HAP-1 (cell line): ENCODE results near the gene PDE9A.
"Not testable (repeated sequence)": the region's sequence is repeated elsewhere in the genome, so short reads cannot be mapped to it uniquely, and the experiment has no call there.

ENCODE experiments used
- DNase-seq, 2 experiments: peaks; one replicate each; pipeline ENCODE4 v3.0.0-alpha.2; 2016 to 2020; ENCODE audit warnings: low spot score in 2 of 2
- H3K27me3 ChIP-seq: fragments of 250-450 bp; sonication (Bioruptor Pico); 2 replicates; pipeline ENCODE4 v1.5.1; 2020; ENCODE audit warnings: low read depth, mild to moderate bottlenecking, moderate library complexity
- H3K36me3 ChIP-seq: fragments of 250-450 bp; sonication (Bioruptor Pico); replicated peaks from 2 replicates; pipeline ENCODE4 v1.5.1; 2020; ENCODE audit warnings: mild to moderate bottlenecking
- H3K4me1 ChIP-seq: fragments of 250-450 bp; sonication (Bioruptor Pico); 2 replicates; pipeline ENCODE4 v1.5.1; 2020; ENCODE audit warnings: mild to moderate bottlenecking
- H3K4me3 ChIP-seq: fragments of 250-450 bp; sonication (Bioruptor Pico); 2 replicates; pipeline ENCODE4 v1.5.1; 2020; ENCODE audit warnings: mild to moderate bottlenecking, moderate library complexity
- H3K9me3 ChIP-seq: fragments of 250-450 bp; sonication (Bioruptor Pico); 2 replicates; pipeline ENCODE4 v1.5.1; 2020; ENCODE audit warnings: mild to moderate bottlenecking, moderate library complexity
- in situ Hi-C: fragments of 300-500 bp; cut with MboI; formaldehyde crosslinking; loops from 3 replicates; pipeline ENCODE4 v1.14.3; 2020; ENCODE audit warnings: low sequenced_read_pairs, inconsistent platforms, mixed read lengths

PDE9A gene

DNA sequence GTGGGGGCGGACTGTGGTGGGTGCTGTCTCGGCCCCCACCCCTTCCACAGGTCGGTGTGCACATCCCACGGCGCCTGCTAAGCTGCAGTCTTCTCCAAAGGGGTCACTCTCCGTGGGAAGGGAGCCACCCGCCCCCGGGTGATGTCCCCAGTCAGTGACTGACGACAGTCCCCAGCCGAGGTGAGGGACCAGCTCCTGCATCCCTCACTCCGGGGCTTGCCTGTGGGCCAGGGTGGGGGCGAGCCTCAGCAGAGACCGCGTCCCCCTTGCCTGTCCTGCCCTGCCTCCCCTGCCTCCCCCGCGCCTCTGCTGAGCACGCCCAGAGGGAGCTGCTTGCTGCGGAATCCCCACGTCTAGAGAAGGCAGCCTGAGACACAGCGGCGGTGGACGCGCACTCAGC is 35.9 kb upstream of the PDE9A start:
- no peaks in the 10 kb centered on the region for H3K4me1 ChIP-seq
- no peak for DNase-seq
- H3K9me3 ChIP-seq: no peaks in the 10 kb centered on the region
- H3K36me3 ChIP-seq: no peaks in the 10 kb centered on the region
- H3K4me3 ChIP-seq: no peak overlapping the region
- in situ Hi-C loops: no loop called here
- H3K27me3 ChIP-seq: peaks cover 3% of the 10 kb centered on the region; the same call in 1 of the 2 replicates

DNA sequence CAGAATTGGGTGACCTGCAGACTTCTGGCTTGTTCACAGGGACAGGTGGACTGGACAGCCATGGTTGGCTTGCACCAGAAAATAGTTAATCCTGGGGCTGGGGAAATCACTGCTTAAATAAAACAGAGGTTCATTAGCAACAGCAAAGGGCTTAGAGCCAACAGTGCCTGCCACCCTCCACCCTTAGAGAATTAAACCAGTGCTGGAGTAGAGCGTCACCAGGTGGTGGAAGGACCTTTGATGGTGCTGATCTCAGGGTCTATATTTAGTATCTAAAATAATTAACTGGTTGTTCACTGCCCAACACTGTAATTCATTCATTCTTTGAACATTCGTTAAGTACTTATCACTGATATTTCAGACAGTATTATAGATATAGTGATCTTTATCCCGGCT is 34.7 kb upstream of the PDE9A start:
- Histone ChIP-seq H3K4me1 (no peaks in the 10 kb centered on the region), H3K27me3 (peaks cover 3% of the 10 kb centered on the region), H3K36me3 (no peaks in the 10 kb centered on the region), H3K9me3 (no peaks in the 10 kb centered on the region), H3K4me3 (no peak overlapping the region)
- in situ Hi-C loops: no loop called here
- no peak for DNase-seq

DNA sequence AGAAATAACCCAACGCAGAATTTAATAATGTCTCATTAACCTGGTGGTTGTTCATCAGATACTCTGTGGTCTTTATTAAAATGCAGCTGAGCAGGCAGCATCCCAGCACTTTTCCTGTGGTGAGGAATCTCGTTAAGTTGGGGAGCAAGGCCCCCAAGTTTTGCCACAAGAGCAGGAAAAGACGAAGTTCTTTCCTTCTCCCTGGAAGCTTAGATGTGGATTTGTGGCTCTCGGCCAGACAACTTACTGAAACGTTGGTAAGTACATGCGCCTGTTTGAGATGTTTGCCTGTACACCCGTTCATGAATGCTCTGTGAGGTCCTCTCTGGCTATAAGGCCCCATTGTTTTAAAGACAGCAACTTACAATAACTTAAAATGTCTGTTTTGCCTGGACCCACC is 34.3 kb upstream of the PDE9A start:
- Histone ChIP-seq H3K36me3 (no peaks in the 10 kb centered on the region), H3K27me3 (peaks cover 3% of the 10 kb centered on the region), H3K4me1 (no peaks in the 10 kb centered on the region), H3K4me3 (no peak overlapping the region), H3K9me3 (no peaks in the 10 kb centered on the region)
- in situ Hi-C loops: no loop called here
- no peak for DNase-seq

DNA sequence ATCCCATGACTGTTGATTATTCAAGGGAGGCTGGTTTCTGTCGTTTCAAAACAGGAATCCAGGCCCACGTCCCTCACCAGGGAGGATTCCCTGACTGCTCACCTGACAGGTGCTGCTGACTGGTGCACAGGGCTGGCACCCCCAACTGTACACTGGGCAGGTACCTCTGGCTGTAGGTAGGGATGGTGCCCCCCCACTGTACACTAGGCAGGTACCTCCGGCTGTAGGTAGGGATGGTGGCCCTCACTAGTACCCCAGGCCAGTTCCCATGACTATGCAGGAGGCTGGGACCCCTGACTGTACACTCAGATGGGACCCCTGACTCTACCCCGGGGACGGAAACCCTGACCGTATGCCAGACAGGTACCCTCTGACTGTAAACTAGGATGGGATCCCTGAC is 33.6 kb upstream of the PDE9A start:
- H3K4me3 ChIP-seq: no peak overlapping the region
- in situ Hi-C loops: no loop called here
- H3K4me1 ChIP-seq: no peaks in the 10 kb centered on the region
- H3K36me3 ChIP-seq: no peaks in the 10 kb centered on the region
- DNase-seq: no peak
- H3K9me3 ChIP-seq: no peaks in the 10 kb centered on the region
- peaks cover 3% of the 10 kb centered on the region for H3K27me3 ChIP-seq

DNA sequence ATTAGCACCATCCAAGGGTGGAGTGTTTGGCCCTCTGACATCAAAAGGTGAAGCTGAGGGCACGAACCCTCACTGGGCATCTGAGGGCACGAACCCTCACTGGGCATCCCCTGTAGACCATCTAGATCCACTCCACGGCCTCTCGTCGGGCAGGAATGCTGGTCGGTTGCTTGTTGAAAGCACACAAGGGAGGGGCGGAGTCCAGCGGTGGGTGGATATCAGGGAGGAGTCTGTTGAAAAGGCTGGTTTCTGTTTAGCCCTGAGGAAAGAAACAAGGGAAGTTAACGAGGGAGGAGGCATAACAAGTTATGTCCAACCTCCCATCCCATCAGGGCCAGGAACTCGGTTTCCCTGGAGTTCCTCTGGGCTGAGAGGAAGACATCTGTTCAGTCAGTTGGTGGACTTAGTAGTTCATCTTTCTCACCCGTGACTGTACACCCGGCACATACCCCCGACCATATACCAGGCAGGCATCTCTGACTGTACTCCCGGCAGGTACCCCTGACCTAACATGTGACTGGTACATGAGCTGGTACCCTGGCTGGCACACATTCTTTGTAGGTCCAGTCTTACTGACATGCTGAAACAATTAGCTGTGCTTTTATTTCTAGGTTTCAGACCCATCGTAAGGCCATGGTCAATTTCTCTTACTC is 32.1 kb upstream of the PDE9A start:
- Histone ChIP-seq H3K4me3 (no peak overlapping the region), H3K9me3 (no peaks in the 10 kb centered on the region), H3K4me1 (no peaks in the 10 kb centered on the region), H3K27me3 (peaks cover 3% of the 10 kb centered on the region), H3K36me3 (no peaks in the 10 kb centered on the region)
- in situ Hi-C loops: no loop called here
- no peak for DNase-seq

DNA sequence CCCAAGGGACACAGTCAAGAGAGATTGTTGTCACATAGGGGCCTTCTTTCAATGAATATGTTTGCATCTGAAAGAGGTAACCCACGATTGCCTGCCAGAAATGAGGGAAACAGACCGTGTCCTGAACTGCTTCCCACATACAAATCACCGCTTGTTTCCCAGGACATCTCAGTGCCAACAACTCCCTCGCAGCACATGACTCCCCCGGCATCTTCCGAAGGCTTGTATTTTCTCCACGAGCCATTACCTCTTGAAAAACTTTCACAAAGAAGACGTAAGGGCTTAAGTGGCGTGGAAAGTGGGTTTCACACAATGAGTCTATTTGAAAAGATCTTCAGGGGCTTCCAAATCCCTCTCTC is 31.6 kb upstream of the PDE9A start:
- Histone ChIP-seq H3K27me3 (peaks cover 3% of the 10 kb centered on the region), H3K4me3 (no peak overlapping the region), H3K36me3 (no peaks in the 10 kb centered on the region), H3K4me1 (no peaks in the 10 kb centered on the region), H3K9me3 (no peaks in the 10 kb centered on the region)
- no peak for DNase-seq
- in situ Hi-C loops: no loop called here

DNA sequence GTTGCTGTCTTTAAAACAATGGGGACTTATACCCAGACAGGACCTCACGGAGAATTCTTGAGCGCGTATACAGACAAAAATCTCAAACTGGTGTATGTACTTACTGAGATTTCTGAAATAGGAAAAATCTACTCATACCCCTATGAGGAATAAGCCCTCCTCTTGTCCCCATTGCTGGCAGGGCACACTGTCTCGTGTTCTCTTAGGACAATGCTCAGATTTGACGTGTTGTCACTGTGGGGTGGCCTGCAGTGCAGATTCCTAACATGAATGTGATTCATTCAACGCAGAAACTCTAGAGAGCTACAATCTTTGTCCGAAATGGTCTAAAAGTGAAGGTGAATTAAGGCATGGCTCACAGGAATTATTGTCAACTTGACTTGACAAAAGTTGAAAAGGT is 31.1 kb upstream of the PDE9A start:
- H3K4me1 ChIP-seq: no peaks in the 10 kb centered on the region
- peaks cover 3% of the 10 kb centered on the region for H3K27me3 ChIP-seq
- DNase-seq: no peak
- no peaks in the 10 kb centered on the region for H3K36me3 ChIP-seq
- H3K9me3 ChIP-seq: no peaks in the 10 kb centered on the region
- in situ Hi-C loops: no loop called here
- H3K4me3 ChIP-seq: no peak overlapping the region

DNA sequence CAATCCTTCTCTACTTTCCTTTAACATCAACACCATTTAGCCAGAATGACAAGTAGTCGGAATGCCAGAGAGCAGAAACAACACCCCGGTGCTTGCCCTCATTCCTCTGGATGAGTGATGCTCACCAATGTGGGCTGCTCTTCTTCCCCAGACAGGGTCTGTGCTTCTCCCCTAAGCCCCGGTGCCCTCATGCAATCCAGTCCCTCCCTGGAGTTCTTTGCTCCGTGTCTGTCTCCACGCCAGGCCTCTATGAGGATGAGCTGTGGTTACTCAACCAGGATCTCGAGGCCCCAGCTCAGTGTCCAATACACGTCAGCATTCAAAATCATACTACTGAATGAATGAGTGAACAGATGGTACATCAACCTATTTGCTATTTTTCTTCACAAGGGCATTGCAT is 29.7 kb upstream of the PDE9A start:
- peaks cover 3% of the 10 kb centered on the region for H3K27me3 ChIP-seq
- no peak overlapping the region for H3K4me3 ChIP-seq
- no peak for DNase-seq
- H3K4me1 ChIP-seq: no peaks in the 10 kb centered on the region
- no peaks in the 10 kb centered on the region for H3K9me3 ChIP-seq
- no peaks in the 10 kb centered on the region for H3K36me3 ChIP-seq
- in situ Hi-C loops: no loop called here

DNA sequence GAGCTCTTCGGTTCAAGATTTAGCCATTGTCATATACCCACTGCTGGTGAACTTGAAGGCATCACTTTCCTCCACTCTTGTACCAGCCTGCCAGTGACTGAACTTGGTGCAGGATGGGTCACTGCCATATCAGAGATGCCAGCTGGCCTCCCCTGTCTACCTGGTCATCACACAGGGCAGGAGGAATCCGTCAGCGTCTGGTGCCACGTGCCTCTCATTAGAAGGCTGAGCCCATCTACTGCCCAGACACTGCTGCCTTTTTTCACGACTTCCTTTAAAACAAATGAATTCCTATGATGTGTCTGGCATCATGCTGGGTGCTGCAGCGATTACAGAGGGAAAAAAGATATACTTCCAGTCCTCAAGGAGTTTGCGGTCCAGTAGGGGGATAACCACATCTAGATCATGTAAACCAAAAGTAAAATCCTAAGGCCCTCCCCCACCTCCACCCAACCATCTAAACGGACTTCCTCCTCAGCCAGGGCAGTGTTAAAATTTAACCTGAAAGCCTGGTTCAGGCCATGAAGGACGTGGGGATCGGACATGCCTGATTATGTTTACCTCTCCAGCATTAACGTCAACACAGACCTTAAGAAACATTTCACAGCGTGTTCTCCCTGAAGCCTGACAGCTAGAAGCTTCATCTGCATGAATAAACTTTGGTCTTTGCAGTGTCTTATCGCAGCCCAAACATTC is 29.2 kb upstream of the PDE9A start:
- DNase-seq: no peak
- H3K4me3 ChIP-seq: no peak overlapping the region
- in situ Hi-C loops: no loop called here
- H3K9me3 ChIP-seq: no peaks in the 10 kb centered on the region
- H3K27me3 ChIP-seq: peaks cover 3% of the 10 kb centered on the region; the same call in 1 of the 2 replicates
- H3K4me1 ChIP-seq: no peaks in the 10 kb centered on the region
- H3K36me3 ChIP-seq: no peaks in the 10 kb centered on the region

DNA sequence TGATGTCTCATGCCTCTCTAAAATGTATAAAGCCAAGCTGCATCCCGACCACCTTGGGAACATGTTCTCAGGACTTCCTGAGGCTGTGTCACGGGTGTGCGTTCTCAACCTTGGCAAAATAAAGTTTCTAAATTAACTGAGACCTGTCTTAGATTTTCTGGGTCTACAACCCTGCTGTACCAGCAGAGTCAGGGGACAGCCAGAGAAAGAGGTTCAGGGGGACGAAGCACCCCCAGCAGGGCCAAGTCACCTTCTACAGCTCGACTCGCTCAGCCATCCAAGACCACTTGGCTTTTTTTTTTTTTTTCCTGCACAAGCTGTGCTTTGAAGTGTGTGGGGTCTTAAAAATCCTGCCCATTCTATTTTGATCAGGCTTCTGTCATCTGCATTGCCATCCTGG is 28.5 kb upstream of the PDE9A start:
- in situ Hi-C loops: no loop called here
- H3K4me3 ChIP-seq: no peak overlapping the region
- DNase-seq: no peak
- H3K36me3 ChIP-seq: no peaks in the 10 kb centered on the region
- no peaks in the 10 kb centered on the region for H3K9me3 ChIP-seq
- H3K27me3 ChIP-seq: peaks cover 3% of the 10 kb centered on the region; the same call in 1 of the 2 replicates
- no peaks in the 10 kb centered on the region for H3K4me1 ChIP-seq

DNA sequence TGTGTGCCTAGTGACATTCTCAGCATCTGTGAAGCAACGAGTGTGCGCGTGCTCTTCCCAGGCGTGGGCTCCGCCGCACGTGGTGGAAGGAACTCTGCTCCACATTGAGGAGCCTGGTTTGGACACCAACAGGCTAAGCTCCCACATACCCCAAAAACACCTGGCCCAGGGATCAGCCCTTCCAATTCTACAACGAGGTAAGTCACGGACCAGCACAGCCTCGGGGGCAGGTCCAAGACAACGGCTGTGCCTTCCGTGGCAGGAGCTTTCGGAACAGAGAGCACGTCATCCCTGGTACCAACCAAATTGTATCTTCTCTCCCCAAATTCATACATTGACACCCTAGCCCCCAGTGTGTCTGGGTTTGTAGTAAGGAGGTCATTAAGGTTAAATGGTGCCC is 27.2 kb upstream of the PDE9A start:
- Histone ChIP-seq H3K27me3 (peaks cover 8% of the 10 kb centered on the region), H3K4me3 (no peak overlapping the region), H3K4me1 (no peaks in the 10 kb centered on the region), H3K9me3 (no peaks in the 10 kb centered on the region), H3K36me3 (no peaks in the 10 kb centered on the region)
- in situ Hi-C loops: no loop called here
- no peak for DNase-seq

DNA sequence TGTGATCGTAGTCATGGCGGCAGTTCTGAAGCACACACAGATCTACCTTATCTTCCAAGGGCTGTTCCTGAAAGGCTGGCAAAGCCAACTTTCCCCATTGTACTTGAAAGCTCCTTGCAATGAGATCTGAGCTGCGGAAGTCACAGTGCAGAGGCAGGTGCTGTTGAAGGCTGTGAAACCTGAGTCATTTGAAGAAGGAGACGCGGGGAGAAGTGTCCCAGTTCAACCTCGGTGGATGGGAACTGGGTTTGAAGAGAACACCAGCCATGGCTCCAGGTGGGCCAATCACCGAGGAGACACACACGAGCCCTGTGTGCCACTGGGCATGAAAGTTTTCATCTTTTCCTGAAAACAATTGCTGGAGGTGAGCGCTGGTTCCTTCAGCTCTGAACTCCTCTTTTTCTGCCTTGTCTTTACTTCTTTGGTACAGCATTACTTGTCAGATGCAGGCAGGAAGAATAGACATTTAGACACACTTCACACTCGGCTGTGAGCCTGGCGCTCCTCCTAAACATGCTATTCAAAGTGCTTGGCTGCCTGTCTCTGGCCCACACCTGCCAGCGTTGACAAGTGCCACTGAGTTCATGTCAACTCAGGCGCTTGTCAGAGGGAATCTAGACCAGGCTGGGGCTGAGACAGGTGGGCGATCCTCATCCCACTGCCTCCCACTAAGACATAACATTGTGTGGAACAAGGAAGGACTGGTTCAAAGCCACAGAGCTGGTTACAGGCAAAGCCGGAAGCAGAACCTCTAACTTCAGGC is 25.7 kb upstream of the PDE9A start:
- in situ Hi-C loops: no loop called here
- no peak for DNase-seq
- Histone ChIP-seq H3K27me3 (peaks cover 5% of the 10 kb centered on the region), H3K4me1 (no peaks in the 10 kb centered on the region), H3K4me3 (no peak overlapping the region), H3K36me3 (no peaks in the 10 kb centered on the region), H3K9me3 (no peaks in the 10 kb centered on the region)

DNA sequence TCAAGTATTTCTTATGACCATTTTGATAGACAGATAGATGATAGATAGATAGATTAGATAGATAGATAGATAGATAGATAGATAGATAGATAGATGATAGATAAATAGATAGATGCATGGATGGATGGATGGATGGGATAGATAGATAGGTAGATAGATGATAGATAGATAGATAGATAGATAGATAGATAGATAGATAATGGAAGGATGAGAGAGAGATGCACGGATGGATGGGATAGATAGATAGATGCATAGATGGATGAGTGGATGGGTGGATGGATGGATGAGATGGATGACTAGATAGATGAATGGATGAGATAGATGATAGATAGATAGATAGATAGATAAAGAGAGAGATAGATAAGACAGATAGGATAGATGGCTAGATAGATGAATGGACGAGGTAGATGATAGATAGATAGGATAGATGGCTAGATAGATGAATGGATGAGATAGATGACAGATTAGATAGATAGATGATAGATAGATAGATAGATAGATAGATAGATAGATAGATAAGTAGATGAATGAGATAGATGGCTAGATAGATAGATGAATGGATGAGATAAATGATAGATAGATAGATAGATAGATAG is 24.9 kb upstream of the PDE9A start:
- H3K9me3 ChIP-seq, H3K4me3 ChIP-seq, DNase-seq, in situ Hi-C loops, H3K4me1 ChIP-seq, H3K27me3 ChIP-seq, H3K36me3 ChIP-seq: not testable (repeated sequence)
